ENCODE measurements around the gene SOWAHC.
"Not testable (repeated sequence)": the region's sequence is repeated elsewhere in the genome, so short reads cannot be mapped to it uniquely, and the experiment has no call there.

Gene SOWAHC

GRCh38 chr2:109616184-109616583 lies 2.0 kb downstream of the SOWAHC start:
- DNase-seq, result no peak

- peak; percentile 34 for DNase-seq
Measured at GRCh38 chr2:109619032-109619615, 5.0 kb downstream of the SOWAHC start.

GRCh38 chr2:109623297-109623696 lies 9.1 kb downstream of the SOWAHC start:
- no peak for DNase-seq

- DNase-seq, result no peak
Measured at GRCh38 chr2:109623923-109624322, 9.8 kb downstream of the SOWAHC start.

GRCh38 chr2:109624339-109624738 lies 10.2 kb downstream of the SOWAHC start:
- no peak for DNase-seq

- not testable (repeated sequence) for DNase-seq
Measured at GRCh38 chr2:109628321-109628720, 14.2 kb downstream of the SOWAHC start.

GRCh38 chr2:109629867-109630266 lies 15.7 kb downstream of the SOWAHC start:
- DNase-seq, result no peak

- DNase-seq, result no peak
Measured at GRCh38 chr2:109630441-109631430, 16.6 kb downstream of the SOWAHC start.

GRCh38 chr2:109631741-109632140 lies 17.6 kb downstream of the SOWAHC start:
- DNase-seq, result no peak

GRCh38 chr2:109632158-109632789 lies 18.1 kb downstream of the SOWAHC start:
- DNase-seq, result no peak

GRCh38 chr2:109633284-109633961 lies 19.3 kb downstream of the SOWAHC start:
- no peak for DNase-seq

- DNase-seq, result no peak
Measured at GRCh38 chr2:109635426-109636304, 21.5 kb downstream of the SOWAHC start.

GRCh38 chr2:109636317-109636716 lies 22.2 kb downstream of the SOWAHC start:
- DNase-seq, result peak; percentile 34

GRCh38 chr2:109637749-109638570 lies 23.8 kb downstream of the SOWAHC start:
- DNase-seq, result peak; percentile 18

- no peak for DNase-seq
Measured at GRCh38 chr2:109638795-109639194, 24.6 kb downstream of the SOWAHC start.

GRCh38 chr2:109640000-109640399 lies 25.8 kb downstream of the SOWAHC start:
- DNase-seq, result not testable (repeated sequence)

- DNase-seq, result no peak
Measured at GRCh38 chr2:109644571-109645275, 30.6 kb downstream of the SOWAHC start.

GRCh38 chr2:109645412-109646184 lies 31.4 kb downstream of the SOWAHC start:
- DNase-seq, result no peak

GRCh38 chr2:109646961-109647360 lies 32.8 kb downstream of the SOWAHC start:
- DNase-seq, result no peak

- DNase-seq, result no peak
Measured at GRCh38 chr2:109647636-109648035, 33.5 kb downstream of the SOWAHC start.

Measured in hematopoietic multipotent progenitor cell treated with erythropoietin and hydrocortisone succinate and interleukin-3 and kit ligand, for 6 days (in vitro differentiated cells).